Measurements from ENCODE around the gene ITGBL1.
"Not testable (repeated sequence)": the region's sequence is repeated elsewhere in the genome, so short reads cannot be mapped to it uniquely, and the experiment has no call there.

Gene ITGBL1

DNA sequence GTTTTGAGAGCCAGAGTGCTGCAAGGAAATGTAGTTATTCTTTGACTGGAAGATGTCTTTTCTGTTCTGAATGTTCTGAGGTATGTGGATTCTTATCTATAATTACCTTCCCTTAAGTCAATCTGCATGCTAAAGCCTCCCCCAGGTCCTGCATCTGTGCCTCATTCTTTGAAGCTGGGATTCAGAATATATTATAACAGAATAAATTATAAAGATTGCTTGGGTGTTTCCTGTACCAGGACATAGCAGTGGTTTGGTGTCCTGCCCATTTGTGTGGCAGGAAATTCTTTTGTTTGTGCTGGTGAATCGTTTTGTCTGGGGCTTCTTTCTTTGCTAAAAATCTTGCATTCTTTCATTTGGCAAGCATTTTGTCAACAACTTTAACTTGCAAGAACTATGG lies 60.2 kb downstream of the ITGBL1 start:
- DNase-seq (ENCODE audit: low spot score) = no peak

DNA sequence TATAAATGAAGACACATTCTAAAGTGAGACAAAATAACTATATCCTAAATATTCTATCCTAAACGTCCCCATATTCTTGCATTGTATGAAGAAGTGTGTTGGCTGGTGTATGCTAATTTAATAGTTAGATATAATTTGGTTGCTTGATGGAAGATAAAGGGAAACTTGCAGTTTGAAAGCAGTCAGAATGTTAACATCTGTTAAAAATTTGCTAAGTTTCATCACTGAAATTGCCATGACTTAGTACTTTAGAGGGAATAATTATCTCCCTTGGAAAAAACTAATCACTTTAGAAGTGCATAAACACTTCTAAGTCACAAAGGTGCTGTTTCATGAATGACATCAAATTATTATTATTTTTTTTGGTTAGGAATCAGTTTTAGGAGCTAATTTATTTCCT lies 61.6 kb downstream of the ITGBL1 start:
- DNase-seq (ENCODE audit: low spot score) = no peak

DNA sequence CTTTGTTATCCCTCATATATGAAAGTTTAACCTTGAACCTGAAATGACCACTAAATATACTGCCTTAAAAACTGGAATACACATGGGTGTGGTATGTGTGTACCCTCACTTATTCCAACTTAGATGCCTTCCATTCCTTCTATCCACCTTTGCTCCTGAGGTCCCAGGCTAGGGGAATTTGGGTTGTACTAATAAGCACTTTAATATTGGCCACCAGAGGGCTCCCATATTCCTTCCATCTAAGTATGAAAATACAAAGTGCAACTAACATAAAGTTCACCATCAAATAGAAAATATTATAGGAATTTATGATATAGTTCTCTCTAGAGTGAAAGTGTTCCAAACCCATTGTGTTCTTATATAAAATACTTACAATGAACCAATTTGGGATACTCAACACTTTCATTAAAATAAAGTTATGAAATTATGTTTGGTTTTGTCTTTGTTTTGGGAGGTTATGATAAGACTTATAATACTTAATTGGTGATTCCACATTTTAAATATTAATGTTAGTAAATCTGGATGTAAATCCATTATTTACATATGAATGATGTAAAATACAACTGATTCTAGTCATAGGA lies 62.3 kb downstream of the ITGBL1 start:
- peak; percentile 46 for DNase-seq (ENCODE audit: low spot score)

DNA sequence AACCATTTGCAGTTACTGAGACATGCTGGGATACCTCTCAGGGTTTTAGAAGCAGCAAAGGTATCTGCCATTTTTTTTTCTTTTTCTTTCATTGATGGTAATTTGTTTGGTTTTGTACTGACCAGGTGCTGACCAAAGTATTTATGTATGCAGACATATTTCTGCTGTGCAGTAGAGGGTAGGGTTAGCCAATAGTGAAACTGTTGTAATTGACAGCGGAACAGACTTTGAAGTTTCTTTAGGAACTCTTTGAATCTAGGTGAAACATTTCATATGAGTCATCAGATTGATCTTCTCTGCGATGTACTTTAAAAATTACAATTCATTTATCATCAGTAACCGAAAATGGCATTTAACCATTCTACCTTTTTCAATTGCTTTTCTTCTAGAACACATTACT lies 63.0 kb downstream of the ITGBL1 start:
- no peak for DNase-seq (ENCODE audit: low spot score)

DNA sequence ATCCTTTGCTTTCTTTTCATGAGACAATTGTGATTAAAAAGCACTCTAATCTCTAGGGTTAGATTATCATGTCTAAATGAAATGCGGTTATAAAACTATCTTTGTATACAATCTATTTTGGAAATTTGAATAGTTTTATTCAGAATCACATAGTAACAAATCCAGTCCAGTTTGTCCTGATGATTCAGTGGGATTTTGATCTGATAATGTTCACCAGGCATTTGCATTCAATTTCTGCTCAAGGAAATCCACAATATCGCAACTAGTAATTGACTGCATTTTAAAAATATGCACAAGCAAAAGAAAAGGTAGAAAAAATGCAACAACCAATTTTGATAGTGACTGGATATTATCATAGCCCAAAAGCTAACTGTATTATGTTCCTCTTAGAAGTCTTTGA lies 63.8 kb downstream of the ITGBL1 start:
- DNase-seq (ENCODE audit: low spot score) = no peak

DNA sequence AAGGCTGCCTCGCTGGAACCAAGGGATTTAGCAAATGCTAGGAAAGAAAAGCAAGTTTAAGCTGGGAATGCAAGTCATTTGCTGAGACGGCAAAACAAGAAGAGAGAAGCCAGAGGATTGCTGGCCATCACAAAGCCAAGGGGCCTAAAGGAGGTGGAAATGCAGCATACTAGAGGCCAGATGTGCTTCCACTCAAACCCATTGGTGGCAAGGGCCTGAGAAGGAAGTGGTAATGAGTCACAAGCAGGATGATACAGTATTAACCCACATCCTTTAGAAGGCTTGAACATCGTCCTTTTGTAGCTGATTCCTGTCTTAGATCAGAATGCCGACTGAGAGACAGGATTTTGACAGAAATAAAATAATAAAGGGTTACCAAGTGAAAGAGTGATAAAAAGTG lies 68.2 kb downstream of the ITGBL1 start:
- DNase-seq (ENCODE audit: low spot score) = peak; percentile 50

DNA sequence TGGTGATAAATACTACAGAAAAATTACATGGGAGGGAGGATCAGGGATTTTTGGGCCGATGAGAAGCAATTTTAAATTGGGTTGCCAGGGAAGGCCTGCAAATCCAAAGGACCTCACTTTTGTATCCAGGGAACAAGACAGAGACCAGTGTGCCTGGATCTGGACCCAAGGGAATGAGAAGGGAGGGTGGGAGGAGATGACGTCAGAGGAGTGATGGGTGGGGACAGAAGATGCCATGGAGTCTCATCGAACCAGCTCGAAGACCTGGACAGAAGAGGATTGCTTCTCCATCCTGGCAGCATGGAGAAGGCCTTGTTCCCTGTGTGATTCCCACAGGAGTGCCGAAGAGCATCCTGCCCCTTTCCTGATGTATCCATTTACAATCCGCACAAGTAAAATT lies 68.9 kb downstream of the ITGBL1 start:
- DNase-seq (ENCODE audit: low spot score) = no peak

DNA sequence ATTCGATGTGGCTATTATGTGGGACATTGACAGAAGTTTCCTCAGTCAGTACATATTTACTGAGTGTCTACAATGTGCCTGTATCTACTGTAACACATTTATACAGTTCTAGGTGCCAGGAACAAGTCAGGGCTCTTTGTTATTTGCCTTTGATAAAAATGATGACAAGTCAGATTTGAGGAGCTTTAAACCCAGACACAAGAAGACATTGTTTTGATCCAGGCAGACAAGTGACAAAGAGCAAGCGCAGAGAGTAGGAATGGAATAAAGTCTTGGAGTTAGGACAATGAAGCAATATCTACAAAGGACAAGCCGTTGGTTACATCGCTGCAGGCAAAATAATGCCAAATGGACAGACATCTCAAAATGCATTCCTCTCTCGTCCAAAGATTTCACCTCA lies 70.1 kb downstream of the ITGBL1 start:
- DNase-seq (ENCODE audit: low spot score) = no peak

DNA sequence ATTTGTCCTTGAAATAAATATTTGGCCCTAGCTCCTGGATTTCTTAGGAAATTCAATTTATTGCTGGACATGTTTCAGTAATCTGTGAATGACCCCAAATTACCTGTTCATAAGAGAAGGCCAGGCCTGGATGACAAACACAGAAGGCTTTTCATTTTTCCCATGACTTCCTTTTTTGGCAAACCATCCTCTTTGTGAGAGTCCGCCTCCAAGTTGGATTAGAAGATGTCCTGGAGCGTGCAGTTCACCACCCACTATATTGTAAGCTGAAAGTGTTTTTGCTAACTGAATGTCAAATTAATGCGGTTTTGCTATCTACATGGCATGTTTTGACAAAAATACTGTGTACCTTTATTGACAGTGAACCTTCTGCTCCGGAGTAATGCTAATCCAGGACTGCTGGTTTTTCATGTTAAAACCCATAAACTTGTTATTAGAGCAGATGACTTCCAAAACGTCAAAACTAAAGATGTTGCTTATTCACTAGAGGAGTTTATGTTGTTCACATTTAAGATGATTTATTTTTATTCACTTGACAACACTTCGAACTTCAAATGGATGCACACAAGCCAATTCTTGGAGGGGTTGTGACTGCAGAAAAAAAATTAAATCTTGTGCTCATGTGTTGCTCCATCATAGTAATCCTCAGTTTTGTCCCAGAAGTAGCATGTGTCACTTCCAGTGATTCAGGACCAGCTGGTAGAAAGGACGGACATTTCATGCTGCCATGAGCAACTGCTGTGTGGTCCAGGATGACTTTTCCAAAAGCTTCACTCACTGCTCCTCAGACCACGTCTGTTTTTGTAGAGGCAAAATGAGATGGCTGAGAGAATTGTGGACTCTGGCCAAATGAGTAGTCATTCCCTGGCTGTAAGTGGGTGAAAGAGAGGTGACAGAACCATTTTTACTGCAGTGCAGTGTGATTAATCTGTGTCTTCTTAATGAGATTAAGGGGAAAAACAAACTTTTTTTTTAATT lies 71.0 kb downstream of the ITGBL1 start:
- DNase-seq (ENCODE audit: low spot score) = no peak

DNA sequence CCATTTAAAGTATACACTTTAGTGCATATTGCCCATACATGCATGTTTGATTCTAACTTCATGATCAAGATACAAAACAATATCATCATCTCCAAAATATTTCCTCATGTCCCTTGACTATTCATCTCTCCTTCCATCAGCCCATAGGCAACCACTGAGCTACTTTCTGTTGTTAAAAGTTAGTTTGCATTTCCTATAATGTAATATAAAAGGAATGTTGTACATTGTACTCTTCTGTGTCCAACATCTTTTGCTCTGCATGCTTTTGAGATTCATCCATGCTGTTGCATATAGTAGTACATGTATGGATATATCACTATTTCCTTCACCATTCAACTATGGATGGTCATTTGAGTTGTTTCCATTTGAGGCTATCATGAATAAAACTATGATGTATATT lies 74.7 kb downstream of the ITGBL1 start:
- DNase-seq (ENCODE audit: low spot score) = no peak

DNA sequence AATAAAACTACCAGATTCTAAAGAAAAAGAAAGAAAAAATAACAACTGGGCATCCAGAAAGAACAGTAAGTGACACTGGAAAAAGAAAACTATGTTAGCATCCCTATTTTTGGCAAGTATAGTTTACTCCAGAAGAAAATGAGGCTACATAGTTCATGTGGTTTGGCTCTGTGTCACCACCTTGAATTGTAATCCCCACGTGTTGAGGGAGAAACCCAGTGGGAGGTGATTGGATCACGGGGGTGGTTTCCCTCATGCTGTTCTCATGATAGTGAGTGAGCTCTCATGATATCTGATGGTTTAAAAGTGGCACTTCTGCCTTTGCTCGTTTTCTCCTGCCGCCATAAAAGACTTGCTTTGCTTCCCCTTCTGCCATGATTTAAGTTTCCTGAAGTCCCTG lies 76.9 kb downstream of the ITGBL1 start:
- DNase-seq (ENCODE audit: low spot score) = no peak

DNA sequence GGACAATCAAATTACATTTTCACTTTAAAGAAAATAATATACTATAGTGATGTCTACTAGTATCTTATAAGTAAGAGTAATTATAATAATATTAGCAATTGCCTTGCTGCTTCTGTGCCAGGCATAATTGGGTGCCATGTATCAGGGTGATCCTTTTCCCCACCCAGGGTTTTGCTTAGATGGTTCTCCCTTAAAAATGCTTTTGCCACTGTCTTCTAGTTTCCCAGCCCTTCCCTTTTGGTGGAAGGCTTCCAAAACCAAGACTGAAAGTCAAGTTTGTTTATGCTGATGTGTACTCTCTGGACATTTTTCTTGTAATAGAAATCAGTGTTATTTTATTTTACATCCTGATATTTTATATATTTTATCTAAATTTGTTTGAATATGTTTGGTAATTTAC lies 77.8 kb downstream of the ITGBL1 start:
- no peak for DNase-seq (ENCODE audit: low spot score)

DNA sequence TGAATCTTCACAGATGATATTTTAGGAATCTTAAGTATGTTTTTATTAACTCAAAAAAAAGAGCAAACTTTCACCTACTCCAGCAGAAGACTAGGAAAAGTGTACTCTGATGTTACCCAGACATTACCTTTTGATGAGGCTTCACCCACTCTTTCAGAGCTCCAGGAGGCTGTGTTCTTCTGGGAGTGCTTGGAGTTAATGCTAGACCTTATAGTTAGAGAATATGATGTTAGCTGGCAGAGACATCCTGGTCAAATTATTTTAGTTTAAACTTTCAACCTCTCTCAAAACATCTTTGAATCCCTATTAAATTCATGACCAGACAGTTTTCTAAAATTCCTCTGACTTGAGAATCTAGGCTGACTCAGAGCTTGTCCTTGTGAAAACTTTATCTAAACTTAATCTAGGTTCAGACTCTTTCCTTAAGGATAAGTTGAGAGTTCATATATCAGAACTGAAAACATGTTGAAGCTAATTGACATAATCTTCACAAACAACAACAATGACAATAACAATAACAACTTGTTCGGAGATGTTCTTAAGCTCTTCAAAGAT lies 82.8 kb downstream of the ITGBL1 start:
- DNase-seq (ENCODE audit: low spot score) = no peak

DNA sequence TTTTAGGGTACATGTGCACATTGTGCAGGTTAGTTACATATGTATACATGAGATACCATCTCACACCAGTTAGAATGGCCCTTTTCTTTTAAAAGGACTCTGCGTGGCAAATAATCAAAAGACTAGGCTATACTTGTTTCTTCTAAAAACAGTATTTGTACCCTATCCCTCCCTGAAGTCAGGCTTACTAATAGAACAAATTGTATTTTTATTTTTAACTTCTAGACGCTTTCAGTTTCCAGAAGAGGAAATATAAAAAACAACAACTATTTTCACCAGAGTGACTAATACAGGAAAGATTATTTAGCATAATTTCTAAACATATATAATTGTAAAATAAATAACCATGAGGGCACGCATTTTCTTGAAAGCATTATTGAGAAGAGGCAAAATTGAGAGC lies 83.6 kb downstream of the ITGBL1 start:
- DNase-seq (ENCODE audit: low spot score) = no peak

DNA sequence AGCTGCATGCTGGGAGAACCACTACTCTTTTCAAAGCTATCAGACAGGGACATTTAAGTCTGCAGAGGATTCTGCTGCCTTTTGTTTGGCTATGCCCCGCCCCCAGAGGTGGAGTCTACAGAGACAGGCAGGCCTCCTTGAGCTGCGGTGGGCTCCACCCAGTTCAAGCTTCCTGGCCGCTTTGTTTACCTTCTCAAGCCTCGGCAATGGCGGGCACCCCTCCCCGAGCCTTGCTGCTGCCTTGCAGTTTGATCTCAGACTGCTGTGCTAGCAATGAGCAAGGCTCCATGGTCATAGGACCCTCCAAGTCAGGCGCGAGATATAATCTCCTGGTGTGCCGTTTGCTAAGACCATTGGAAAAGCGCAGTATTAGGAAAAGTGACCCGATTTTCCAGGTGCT lies 92.1 kb downstream of the ITGBL1 start:
- not testable (repeated sequence) for DNase-seq (ENCODE audit: low spot score)

DNA sequence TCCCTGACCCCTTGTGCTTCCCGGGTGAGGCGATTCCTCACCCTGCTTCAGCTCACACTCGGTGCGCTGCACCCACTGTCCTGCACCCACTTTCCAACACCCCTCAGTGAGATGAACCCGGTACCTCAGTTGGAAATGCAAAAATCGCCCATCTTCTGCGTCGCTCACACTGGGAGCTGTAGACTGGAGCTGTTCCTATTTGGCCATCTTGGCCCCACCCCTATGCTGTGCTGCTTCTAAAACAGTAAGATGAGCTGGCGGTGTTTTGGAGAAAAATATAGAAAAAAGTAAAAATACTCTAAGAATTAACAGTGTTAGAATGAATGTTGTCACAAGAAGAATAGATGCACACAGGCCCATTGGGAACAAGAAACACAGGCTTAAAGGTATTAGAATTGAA lies 92.5 kb downstream of the ITGBL1 start:
- DNase-seq (ENCODE audit: low spot score) = no peak

DNA sequence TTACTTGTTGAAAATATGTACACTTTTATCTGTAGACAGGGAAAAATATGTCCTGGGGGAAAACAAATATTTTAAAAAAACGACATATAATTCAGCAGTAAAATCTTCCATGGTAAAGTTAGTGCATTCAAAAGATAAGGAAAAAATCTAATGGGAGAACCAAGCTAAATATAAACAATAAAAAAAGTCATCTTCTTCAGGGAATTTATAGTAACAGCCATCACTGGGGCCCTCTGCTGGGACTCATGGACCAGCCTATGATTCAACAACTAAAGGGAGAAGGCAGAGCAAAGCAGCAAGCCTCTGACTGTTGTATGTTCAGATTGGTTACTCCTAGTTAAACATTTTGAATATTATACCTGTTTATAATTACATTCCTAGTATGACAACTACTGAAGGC lies 93.0 kb downstream of the ITGBL1 start:
- DNase-seq (ENCODE audit: low spot score) = no peak

DNA sequence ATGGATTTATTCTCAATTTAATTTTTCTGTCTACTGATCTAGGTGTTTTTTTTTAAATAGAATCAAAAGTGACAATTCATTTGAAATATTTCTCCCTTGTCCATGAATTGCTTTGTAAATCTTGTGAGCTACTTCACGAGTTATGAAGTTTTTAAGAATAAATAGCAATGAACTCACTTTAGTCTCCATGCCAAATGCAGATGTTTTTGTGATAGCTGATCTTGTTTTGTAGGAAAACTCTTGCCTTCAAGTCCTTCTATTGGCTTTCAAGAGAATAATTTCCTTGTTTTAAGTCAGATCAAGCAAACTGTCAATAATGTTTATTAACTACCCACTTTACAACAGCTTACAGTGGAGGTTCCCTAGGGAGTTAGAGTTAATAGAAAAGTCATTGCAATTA lies 99.8 kb downstream of the ITGBL1 start:
- no peak for DNase-seq (ENCODE audit: low spot score)

DNA sequence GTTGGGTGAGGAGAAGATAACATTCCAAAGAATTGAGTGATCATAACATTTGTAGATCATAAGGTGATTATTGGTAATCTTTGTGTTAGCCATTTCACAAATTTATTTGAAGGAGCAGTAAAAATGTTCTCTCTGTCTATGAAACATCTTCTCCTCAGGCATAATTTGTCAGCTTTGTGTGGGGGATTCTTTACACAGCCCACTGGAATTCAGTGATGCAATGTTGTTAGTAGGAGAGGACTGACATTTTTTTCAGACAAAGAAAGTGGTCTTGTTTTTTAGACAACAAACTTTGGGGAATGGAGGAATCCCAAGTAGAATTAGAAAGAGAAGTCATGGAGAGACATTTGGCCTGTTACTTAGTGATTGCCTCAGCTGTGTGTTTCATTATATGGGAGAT lies 100.3 kb downstream of the ITGBL1 start:
- DNase-seq (ENCODE audit: low spot score) = no peak

DNA sequence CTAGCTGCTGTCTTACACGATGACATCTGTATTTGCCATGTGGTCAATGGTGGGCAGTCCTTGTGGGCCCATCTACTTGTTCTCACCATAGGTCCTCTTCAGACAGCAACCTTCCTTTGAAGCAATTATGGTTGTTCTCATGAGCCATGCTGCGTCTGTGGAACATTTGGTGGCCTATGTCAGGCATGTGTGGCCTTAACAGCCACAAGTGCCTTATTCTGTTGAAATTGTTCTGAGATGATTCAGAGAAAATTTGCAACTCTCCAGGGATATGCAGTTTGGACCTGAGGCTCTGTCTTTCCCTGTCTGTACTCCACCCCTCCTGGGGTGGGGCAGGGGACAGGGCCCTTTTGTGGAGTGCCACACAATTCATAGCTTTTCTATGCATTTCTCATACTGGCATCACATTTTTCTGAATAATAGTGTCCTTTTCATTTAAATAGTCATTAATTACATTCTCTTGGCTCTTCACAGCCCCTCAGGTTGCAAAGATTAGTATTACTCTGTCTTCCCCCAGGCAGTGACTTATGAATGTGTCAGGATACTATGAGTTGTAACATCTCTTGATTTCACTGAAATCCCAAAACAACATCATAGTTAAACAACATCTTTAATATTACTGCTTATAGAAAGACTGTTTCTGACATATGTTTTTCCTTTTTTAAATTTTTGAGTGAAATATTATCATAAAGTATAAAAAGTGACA lies 102.1 kb downstream of the ITGBL1 start:
- DNase-seq (ENCODE audit: low spot score) = no peak

DNA sequence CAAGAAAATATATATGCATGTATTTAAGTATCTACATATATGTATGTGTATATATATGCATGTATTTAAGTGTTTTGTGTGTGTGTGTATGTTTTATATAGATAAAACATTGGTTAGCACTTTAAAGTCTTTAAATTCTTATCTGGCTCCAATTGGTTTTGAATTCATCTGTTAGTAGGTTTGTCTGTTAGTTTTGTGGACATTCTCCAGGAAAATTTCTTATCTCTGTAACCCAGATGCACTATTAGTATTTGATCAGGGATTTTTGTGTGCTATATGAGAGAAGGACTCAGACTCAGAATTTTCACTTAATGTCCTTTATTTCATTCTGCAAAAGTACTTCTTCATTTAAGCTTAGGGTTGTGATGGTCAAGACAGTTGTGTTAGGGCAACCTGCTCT lies 103.1 kb downstream of the ITGBL1 start:
- DNase-seq (ENCODE audit: low spot score) = no peak

DNA sequence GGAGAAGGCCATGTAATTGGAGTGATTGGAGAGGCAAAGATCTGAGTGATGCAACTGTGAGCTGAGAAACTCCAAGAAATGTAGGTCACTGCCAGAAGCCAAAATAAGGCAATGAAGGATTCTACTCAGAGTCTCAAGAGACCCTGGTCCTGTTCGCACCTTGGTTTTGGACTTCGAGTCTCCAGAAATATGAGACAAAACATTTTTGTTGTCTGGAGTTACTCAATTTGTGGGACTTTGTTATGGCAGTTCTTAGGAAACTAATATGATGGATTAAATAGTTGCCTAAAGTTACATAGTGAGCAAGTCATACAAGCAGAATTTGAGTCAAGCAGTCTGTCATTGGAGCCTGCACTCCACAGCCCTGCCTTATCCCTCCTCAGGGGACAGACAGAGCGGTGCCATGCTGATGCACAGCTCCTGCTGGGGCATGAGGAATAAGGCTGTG lies 104.2 kb downstream of the ITGBL1 start:
- DNase-seq (ENCODE audit: low spot score) = no peak

DNA sequence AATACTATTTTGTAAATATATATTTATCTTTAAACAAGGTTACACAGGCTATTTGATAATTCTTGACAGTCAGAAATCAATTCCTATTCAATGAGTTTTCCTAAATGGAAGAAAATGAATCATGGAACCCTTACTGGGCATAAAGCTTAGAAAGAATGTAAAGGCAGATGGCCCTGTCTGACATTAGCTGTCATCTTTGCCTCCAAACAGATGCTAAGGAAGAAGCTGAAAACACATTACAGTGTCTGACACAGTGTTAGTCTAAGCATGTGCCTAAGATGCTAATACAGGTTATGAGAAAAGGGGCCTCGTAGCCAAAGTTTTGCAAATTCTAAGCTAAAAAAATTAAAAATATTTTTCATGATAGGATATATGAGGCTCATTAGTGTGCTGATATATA lies 112.8 kb downstream of the ITGBL1 start:
- DNase-seq (ENCODE audit: low spot score) = no peak
